Endothelial cell of umbilical vein (primary cell): Measurements from ENCODE around the gene SCAANT1. TPM values are rescaled to one million over a fixed set of nuclear protein-coding genes. Genes with fewer than 3 reads are reported as not detected.

Experiments used
- BruUV-seq: library from RNA; stranded (reverse); fragments of 400-500 nt; replicated peaks from 2 replicates; lab custom pipeline; 2021; lab: Mats Ljungman, UMichigan
- CTCF ChIA-PET: fragments of 300-600, 350-600 bp; sonication (Branson Sonifier 250); formaldehyde crosslinking; loops from one replicate; lab custom pipeline; 2021; ENCODE audit warnings: antibody characterized with exemption, inconsistent platforms; lab: Charles Lee
- POLR2A ChIA-PET: fragments of 300-600, 350-600 bp; sonication (Branson Sonifier 250); formaldehyde crosslinking; loops from one replicate; lab custom pipeline; 2021; ENCODE audit warnings: antibody characterized with exemption, inconsistent platforms; lab: Charles Lee
- DNase-seq: peaks from one replicate; pipeline ENCODE4 v3.0.0-alpha.2; 2011; ENCODE audit warnings: low read depth, low spot score
- FAIRE-seq: peaks from 2 replicates; lab custom pipeline; 2011; peaks lifted over from hg19 to GRCh38; lab: Jason Lieb, UNC
- H2AFZ ChIP-seq: 2 replicates; pipeline ENCODE4 v1.6.0; 2012; ENCODE audit warnings: low read depth, low read length, control low read depth, inconsistent platforms
- H3K27ac ChIP-seq: 2 replicates; pipeline ENCODE4 v1.5.1; 2011; ENCODE audit warnings: low read depth, mild to moderate bottlenecking, control low read depth, low read length, moderate library complexity; ENCODE audit not compliant: insufficient read depth
- H3K27me3 ChIP-seq, 2 experiments: 2 replicates each; pipeline versions ENCODE4 v1.6.0 to v1.6.1; 2011; ENCODE audit warnings: low read length in 2 of 2, mixed read lengths in 1 of 2; ENCODE audit not compliant: control insufficient read depth in 2 of 2, insufficient read depth in 2 of 2
- H3K36me3 ChIP-seq, 2 experiments: 2 replicates in 1 of 2; 3 replicates in 1 of 2; pipeline ENCODE4 v1.5.1; 2011; ENCODE audit warnings: low read length in 2 of 2, mild to moderate bottlenecking in 1 of 2, moderate library complexity in 1 of 2; ENCODE audit not compliant: control insufficient read depth in 2 of 2, insufficient read depth in 2 of 2; ENCODE audit errors: extremely low read depth in 1 of 2
- H3K4me1 ChIP-seq: 3 replicates; pipeline ENCODE4 v1.5.1; 2011; ENCODE audit warnings: mild to moderate bottlenecking, low read length; ENCODE audit not compliant: control insufficient read depth, insufficient read depth; ENCODE audit errors: extremely low read depth
- H3K4me2 ChIP-seq: 2 replicates; pipeline ENCODE4 v1.6.1; 2011; ENCODE audit warnings: low read length, control low read depth, mixed read lengths; ENCODE audit not compliant: insufficient read depth
- H3K4me3 ChIP-seq, 3 experiments: fragments of 200-600 bp in 1 of 3; sonication (generic), shearing (Covaris generic) in 1 of 3; replicated peaks in 1 of 3; 2 replicates each; pipeline ENCODE4 v1.5.1; 2011 to 2016; ENCODE audit warnings: control low read depth in 3 of 3, low read length in 3 of 3, mild to moderate bottlenecking in 2 of 3, inconsistent platforms in 1 of 3, low read depth in 1 of 3, moderate library complexity in 1 of 3; ENCODE audit not compliant: insufficient read depth in 1 of 3
- H3K79me2 ChIP-seq: 2 replicates; pipeline ENCODE4 v1.6.0; 2012; ENCODE audit warnings: low read length, inconsistent platforms; ENCODE audit not compliant: control insufficient read depth, insufficient read depth
- H3K9ac ChIP-seq: replicated peaks from 2 replicates; pipeline ENCODE3; 2011; ENCODE audit warnings: low read length, control low read depth; ENCODE audit not compliant: insufficient read depth; ENCODE audit errors: extremely low read depth
- H3K9me1 ChIP-seq: replicated peaks from 3 replicates; pipeline ENCODE4 v1.6.0; 2011; ENCODE audit warnings: mild to moderate bottlenecking, low read length; ENCODE audit not compliant: control insufficient read depth, insufficient read depth; ENCODE audit errors: extremely low read depth
- H3K9me3 ChIP-seq: replicated peaks from 2 replicates; pipeline ENCODE4 v1.5.1; 2012; ENCODE audit warnings: low read length, inconsistent platforms; ENCODE audit not compliant: control insufficient read depth, insufficient read depth
- H4K20me1 ChIP-seq: replicated peaks from 2 replicates; pipeline ENCODE3; 2011; ENCODE audit warnings: mild to moderate bottlenecking, low read length; ENCODE audit not compliant: control insufficient read depth, insufficient read depth; ENCODE audit errors: extremely low read depth
- CTCF ChIP-seq, 2 donors: IDR thresholded peaks; 1 replicate in 1 of 2; 2 replicates in 1 of 2; pipeline ENCODE4 v1.5.1; 2011; ENCODE audit warnings: low read length in 2 of 2, mild to moderate bottlenecking in 2 of 2, moderate library complexity in 2 of 2, control low read depth in 1 of 2, inconsistent platforms in 1 of 2, low read depth in 1 of 2; ENCODE audit not compliant: insufficient read depth in 1 of 2; ENCODE audit errors: extremely low read depth in 1 of 2
- EZH2 ChIP-seq: IDR thresholded peaks from 2 replicates; pipeline ENCODE4 v1.6.1; 2012; ENCODE audit warnings: borderline replicate concordance, low read depth, mild to moderate bottlenecking, moderate library complexity, low read length, inconsistent platforms; ENCODE audit not compliant: severe bottlenecking
- FOS ChIP-seq: IDR thresholded peaks from 2 replicates; pipeline ENCODE4 v1.6.1; 2011; ENCODE audit warnings: mild to moderate bottlenecking, low read length, moderate library complexity, borderline replicate concordance; ENCODE audit not compliant: insufficient read depth
- GATA2 ChIP-seq: IDR thresholded peaks from 2 replicates; pipeline ENCODE4 v1.7.0; 2011; ENCODE audit warnings: low read depth, mild to moderate bottlenecking, moderate library complexity, mixed read lengths, low read length; ENCODE audit not compliant: insufficient read length, insufficient read depth
- JUN ChIP-seq: IDR thresholded peaks from 2 replicates; pipeline ENCODE4 v1.6.1; 2011; ENCODE audit warnings: borderline replicate concordance, low read depth; ENCODE audit not compliant: insufficient read length, insufficient read depth
- MAX ChIP-seq: IDR thresholded peaks from 2 replicates; pipeline ENCODE4 v1.6.1; 2011; ENCODE audit not compliant: insufficient read depth, insufficient read length
- MYC ChIP-seq: IDR thresholded peaks from one replicate; pipeline ENCODE4 v1.6.1; 2011; ENCODE audit warnings: mild to moderate bottlenecking, low read depth, low read length
- POLR2A ChIP-seq: IDR thresholded peaks from 2 replicates; pipeline ENCODE4 v1.6.1; 2012; ENCODE audit warnings: low read depth, mild to moderate bottlenecking, control low read depth, low read length
- POLR2AphosphoS5 ChIP-seq: IDR thresholded peaks from 2 replicates; pipeline ENCODE4 v1.6.1; 2012; ENCODE audit warnings: low read depth, mild to moderate bottlenecking, control low read depth, low read length, moderate library complexity; ENCODE audit not compliant: insufficient read depth
- dilution Hi-C: fragments of 300-500 bp; cut with MboI; formaldehyde crosslinking; loops from one replicate; pipeline ENCODE4 v1.15.0; 2019; ENCODE audit warnings: low sequenced_read_pairs; ENCODE audit not compliant: extremely low pct_ligation_motif_present
- intact Hi-C: fragments of 100-400 bp; cut with micrococcal nuclease; formaldehyde crosslinking; loops from one replicate; pipeline ENCODE4 v1.10.0; 2022
- polyA plus RNA-seq, 4 experiments: library from polyadenylated mRNA; depleted of rRNA in 3 of 4; stranded (reverse) in 3 of 4; unstranded in 1 of 4; fragments of >200 nt; gene quantifications; 2 replicates each; pipeline versions ENCODE4 v1.2.1 to v1.2.3, GENCODE V29; 2011 to 2012; ENCODE audit warnings: missing spikeins in 1 of 4
- total RNA-seq: library from RNA; stranded (reverse); gene quantifications from 2 replicates; pipeline ENCODE4 v1.2.3, GENCODE V29; 2021

The SCAANT1 gene
- total and polyA plus RNA-seq, 2 donors (not counting 3 experiments of a cell fraction or from before 2014, with no cell fraction given), result not detected

- no TSS peak for BruUV-seq
- POLR2A ChIA-PET, result no interaction called here
Observed at GRCh38 chr3:63867225-63867624, 45.0 kb downstream of the SCAANT1 start.

More at GRCh38 chr3:63867225-63867624, 45.0 kb downstream of the SCAANT1 start:
- no peak for TF ChIP-seq FOS
- no peak for TF ChIP-seq EZH2
- TF ChIP-seq MAX, result no peak
- no peak for TF ChIP-seq POLR2A
- TF ChIP-seq CTCF (IDR thresholded peaks at IDR 0.05; ENCODE audit: extremely low read depth in 1 of 2, insufficient read depth in 1 of 2, low read depth in 1 of 2, low read length in 2 of 2), result no peak
- no peak for TF ChIP-seq GATA2
- no peak for TF ChIP-seq MYC
- TF ChIP-seq JUN, result no peak
- no peak for TF ChIP-seq POLR2AphosphoS5
- intact Hi-C loops, result loop anchor here (5.0 kb wide), 1 partner anchor 140 kb away; no protein-coding TSS in a partner anchor
- no peaks in the 10 kb centered on the region for H3K9me1 ChIP-seq
- H3K27ac ChIP-seq, result no peak overlapping the region
- no peaks in the 10 kb centered on the region for H4K20me1 ChIP-seq
- no peaks in the 10 kb centered on the region for H3K27me3 ChIP-seq
- H3K9ac ChIP-seq, result no peak overlapping the region
- no peak overlapping the region for H2AFZ ChIP-seq
- H3K4me1 ChIP-seq, result peaks cover 14% of the 10 kb centered on the region
- dilution Hi-C loops, result no loop called here
- no peak overlapping the region for H3K4me2 ChIP-seq
- H3K79me2 ChIP-seq, result peaks cover 58% of the 10 kb centered on the region
- CTCF ChIA-PET, result interaction anchor here (1.2 kb wide), 1 partner anchor 10 kb away, joined by 3 read pairs; no protein-coding TSS in a partner anchor
- H3K4me3 ChIP-seq, result no peak overlapping the region
- H3K9me3 ChIP-seq, result no peaks in the 10 kb centered on the region
- DNase-seq, result no peak
- no peaks in the 10 kb centered on the region for H3K36me3 ChIP-seq
- FAIRE-seq, result no peak
